ENCODE measurements around the gene OR5T3. TPM values are rescaled to one million over a fixed set of nuclear protein-coding genes. Genes with fewer than 3 reads are reported as not detected.
"Not testable (repeated sequence)": the region's sequence is repeated elsewhere in the genome, so short reads cannot be mapped to it uniquely, and the experiment has no call there.

Gene OR5T3
- not detected for total RNA-seq
- polyA plus RNA-seq: not detected
- long read RNA-seq, donor 1: 0 reads
- long read RNA-seq, donor 2: 0 reads
- long read RNA-seq, donor 3: 0 reads

DNA sequence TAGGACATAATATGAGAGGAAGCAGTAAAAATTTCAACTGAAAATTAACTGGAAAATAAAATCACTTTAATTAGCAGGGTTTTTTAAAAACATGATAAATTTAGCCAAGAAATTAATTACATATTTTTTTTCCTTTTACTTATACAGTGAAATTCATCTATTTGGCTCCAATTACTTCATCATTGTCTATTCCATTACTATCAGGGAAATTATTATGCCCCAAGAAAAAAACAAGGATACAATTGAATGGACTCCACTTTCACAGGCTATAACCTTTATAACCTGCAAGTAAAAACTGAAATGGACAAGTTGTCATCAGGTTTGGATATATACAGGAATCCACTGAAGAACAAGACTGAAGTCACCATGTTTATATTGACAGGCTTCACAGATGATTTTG lies at the start of gene OR5T3:
TSS of gene OR5T3 (plus strand) at position 301 of the 400 bp plus-strand sequence. CDS start at position 301, 0 bp downstream.
- DNase-seq (no peak), ATAC-seq (no peak)
- TF ChIP-seq POLR2A (IDR thresholded peaks at IDR 0.05) (no peak), CTCF (IDR thresholded peaks at IDR 0.05) (no peak)
- no peaks in the 10 kb centered on the region for H3K4me1 ChIP-seq
- no peak within 1 kb of the TSS for H3K27ac ChIP-seq
- H3K9me3 ChIP-seq: peaks cover 0 to under 1% (median 0%) of the 10 kb centered on the region in 12 donors
- intact Hi-C loops (cut with DNase I): no loop called here
- no peak within 1 kb of the TSS for H3K4me3 ChIP-seq
- no peaks in the 10 kb centered on the region for H3K36me3 ChIP-seq
- no peaks in the 10 kb centered on the region for H3K27me3 ChIP-seq

GRCh38 chr11:56207790-56208189 lies 44.3 kb upstream of the OR5T3 start:
- WGBS, 4 donors: 28 to 44% (median 40%) methylated on average over 1 of the region's 1 CpG
- Histone ChIP-seq H3K27me3 (no peaks in the 10 kb centered on the region), H3K36me3 (no peaks in the 10 kb centered on the region), H3K4me3 (no peak overlapping the region), H3K9me3 (peaks cover 0 to 11% (median 0%) of the 10 kb centered on the region in 12 donors), H3K27ac (no peak overlapping the region), H3K4me1 (no peaks in the 10 kb centered on the region)
- ATAC-seq (no peak), DNase-seq (no peak)
- intact Hi-C loops (cut with DNase I): no loop called here
- no peak for TF ChIP-seq POLR2A (IDR thresholded peaks at IDR 0.05)
- TF ChIP-seq CTCF (IDR thresholded peaks at IDR 0.05): no peak

DNA sequence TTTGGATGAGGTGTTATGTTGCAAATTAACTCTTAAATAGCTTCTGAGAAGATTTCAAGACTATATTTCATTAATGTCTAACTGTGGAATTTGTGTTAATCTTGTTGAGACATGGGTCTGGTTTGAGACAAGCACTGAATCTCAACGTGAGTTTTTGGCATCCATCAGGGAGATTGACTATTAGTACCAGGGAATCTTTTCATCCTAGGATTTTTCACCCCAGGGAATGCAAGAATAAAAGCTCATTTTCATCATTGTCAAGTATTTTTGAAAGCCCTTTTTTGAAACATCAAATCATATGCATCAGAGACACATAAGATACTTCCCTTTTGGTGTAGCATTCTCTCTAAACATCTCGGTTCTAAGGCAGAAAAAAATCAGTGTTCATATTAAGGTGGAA lies 37.5 kb upstream of the OR5T3 start:
- H3K36me3 ChIP-seq: no peaks in the 10 kb centered on the region
- peaks cover 0 to 31% (median 7%) of the 10 kb centered on the region in 12 donors for H3K9me3 ChIP-seq
- no peaks in the 10 kb centered on the region for H3K4me1 ChIP-seq
- intact Hi-C loops (cut with DNase I): no loop called here
- H3K27ac ChIP-seq: no peak overlapping the region
- H3K4me3 ChIP-seq: no peak overlapping the region
- ATAC-seq (no peak), DNase-seq (no peak)
- H3K27me3 ChIP-seq: no peaks in the 10 kb centered on the region
- TF ChIP-seq POLR2A (IDR thresholded peaks at IDR 0.05): no peak
- TF ChIP-seq CTCF (IDR thresholded peaks at IDR 0.05): no peak
- 62 to 72% (median 68%) methylated on average over 2 of the region's 2 CpGs for WGBS, 4 donors

DNA sequence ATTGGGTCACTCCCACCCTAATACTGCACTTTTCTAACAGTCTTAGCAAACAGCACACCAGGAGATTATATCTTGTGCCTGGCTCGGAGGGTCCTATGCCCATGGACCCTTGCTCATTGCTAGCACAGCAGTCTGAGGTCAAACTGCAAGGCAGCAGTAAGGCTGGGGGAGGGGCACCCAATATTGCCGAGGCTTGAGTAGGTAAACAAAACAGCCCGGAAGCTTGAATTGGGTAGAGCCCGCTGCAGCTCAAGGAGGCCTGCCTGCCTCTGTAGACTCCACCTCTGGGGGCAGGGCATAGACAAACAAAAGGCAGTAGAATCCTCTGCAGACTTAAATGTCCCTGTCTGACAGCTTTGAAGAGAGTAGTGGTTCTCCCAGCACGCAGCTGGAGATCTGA lies 32.3 kb upstream of the OR5T3 start:
- intact Hi-C loops (cut with DNase I); H3K27ac ChIP-seq; H3K4me3 ChIP-seq; H3K36me3 ChIP-seq; H3K27me3 ChIP-seq; DNase-seq; ATAC-seq; H3K4me1 ChIP-seq: not testable (repeated sequence)
- 81 to 89% (median 84%) methylated on average over 5 of the region's 5 CpGs for WGBS, 4 donors
- peaks cover 0 to 30% (median 7%) of the 10 kb centered on the region in 12 donors for H3K9me3 ChIP-seq

DNA sequence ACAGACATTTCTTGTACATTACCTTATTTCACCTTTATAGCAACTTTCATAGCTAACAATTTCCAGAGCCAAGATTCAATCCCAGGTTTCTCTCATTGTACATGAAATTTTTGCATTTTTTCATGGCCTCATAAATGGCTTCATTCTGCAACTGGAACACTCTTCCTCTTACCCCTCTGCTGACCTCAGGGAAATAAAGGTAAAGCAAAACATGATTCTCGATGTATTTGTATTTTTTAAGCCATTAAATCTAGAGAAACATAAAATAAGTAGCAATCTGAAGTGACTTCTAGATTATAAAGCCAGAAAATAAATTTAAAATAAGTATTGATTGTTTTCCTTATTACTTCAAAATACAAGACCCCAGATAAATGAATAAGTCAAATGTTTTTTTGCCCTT lies 17.9 kb upstream of the OR5T3 start, which contains the start of gene OR5T2:
TSS of gene OR5T2 (minus strand) at position 101 of the 400 bp plus-strand sequence. CDS start 1,193 bp downstream, outside the sequence.
- Histone ChIP-seq H3K9me3 (peaks cover 0 to 14% (median 0%) of the 10 kb centered on the region in 12 donors), H3K27me3 (no peaks in the 10 kb centered on the region), H3K4me3 (no peak within 1 kb of the TSS), H3K27ac (no peak within 1 kb of the TSS), H3K36me3 (no peaks in the 10 kb centered on the region), H3K4me1 (no peaks in the 10 kb centered on the region)
- no peak for DNase-seq
- intact Hi-C loops (cut with DNase I): no loop called here
- TF ChIP-seq POLR2A (IDR thresholded peaks at IDR 0.05): no peak
- no peak for TF ChIP-seq CTCF (IDR thresholded peaks at IDR 0.05)
- no peak for ATAC-seq
- 42 to 58% (median 47%) methylated on average over 1 of the region's 1 CpG for WGBS, 4 donors

Measured in heart left ventricle (tissue), 16 donors.